HEK293 (cell line): ENCODE data around the gene STARD4.

Experiments used
- CTCF ChIA-PET: fragments of 350-600 bp; formaldehyde crosslinking; extraction: SDS; loops from one replicate; lab custom pipeline; 2021; ENCODE audit warnings: antibody characterized with exemption; lab: Yijun Ruan, JAX
- POLR2A ChIA-PET: fragments of 300-600 bp; formaldehyde crosslinking; extraction: SDS; loops from one replicate; lab custom pipeline; 2020; ENCODE audit warnings: antibody characterized with exemption, inconsistent platforms; lab: Yijun Ruan, JAX
- H3K27ac ChIP-seq: fragments of 200-500 bp; sonication (Bioruptor generic); 2 replicates; pipeline ENCODE4 v1.5.1; 2014; ENCODE audit warnings: low read depth, low read length, control low read depth, inconsistent platforms; ENCODE audit errors: extremely low read depth
- H3K36me3 ChIP-seq, 2 experiments: fragments of 200-500 bp in 1 of 2; sonication (Bioruptor generic) in 1 of 2; 1 replicate in 1 of 2; 2 replicates in 1 of 2; pipeline ENCODE4 v1.5.1; 2014 to 2017; ENCODE audit warnings: inconsistent platforms in 2 of 2, low read length in 2 of 2; ENCODE audit not compliant: control insufficient read depth in 2 of 2, insufficient read depth in 1 of 2
- H3K4me1 ChIP-seq: fragments of 200-500 bp; sonication (Bioruptor generic); 2 replicates; pipeline ENCODE4 v1.5.1; 2014; ENCODE audit warnings: mild to moderate bottlenecking, low read length, inconsistent platforms; ENCODE audit not compliant: control insufficient read depth, insufficient read depth
- H3K4me3 ChIP-seq: 2 replicates; pipeline ENCODE4 v1.5.1; 2011; ENCODE audit warnings: low read depth, mild to moderate bottlenecking, control low read depth, low read length, moderate library complexity
- H3K9me3 ChIP-seq: fragments of 200-500 bp; sonication (Bioruptor generic); 2 replicates; pipeline ENCODE4 v1.5.1; 2014; ENCODE audit warnings: low read depth, low read length, inconsistent platforms; ENCODE audit not compliant: control insufficient read depth, insufficient read depth
- BCL11B ChIP-seq: fragments of 450-650 bp; formaldehyde crosslinking; IDR thresholded peaks from 2 replicates; pipeline ENCODE4 v1.5.1; 2016; ENCODE audit warnings: low read depth, missing biosample characterization, missing genetic modification characterization
- EGR2 ChIP-seq: fragments of 450-650 bp; formaldehyde crosslinking; IDR thresholded peaks from 2 replicates; pipeline ENCODE4 v1.5.1; 2016; ENCODE audit warnings: low read depth, missing biosample characterization, missing genetic modification characterization
- GLI2 ChIP-seq: fragments of 450-650 bp; formaldehyde crosslinking; IDR thresholded peaks from 2 replicates; pipeline ENCODE4; 2017; ENCODE audit warnings: missing biosample characterization, missing genetic modification characterization, low read depth, borderline replicate concordance
- GLI4 ChIP-seq: fragments of 450-650 bp; formaldehyde crosslinking; IDR thresholded peaks from 2 replicates; pipeline ENCODE4 v1.5.1; 2016; ENCODE audit warnings: missing biosample characterization, missing genetic modification characterization
- HOXA7 ChIP-seq: sonication (generic); formaldehyde crosslinking; IDR thresholded peaks from 2 replicates; pipeline ENCODE4 v1.8.1; 2022; ENCODE audit warnings: missing genetic modification reagents, borderline replicate concordance
- IKZF3 ChIP-seq: fragments of 450-650 bp; IDR thresholded peaks from 2 replicates; pipeline ENCODE4 v1.5.0; 2018; ENCODE audit warnings: missing biosample characterization, mild to moderate bottlenecking, missing genetic modification characterization, moderate library complexity
- KLF1 ChIP-seq: fragments of 450-650 bp; formaldehyde crosslinking; IDR thresholded peaks from 2 replicates; pipeline ENCODE4 v1.5.1; 2016; ENCODE audit warnings: missing biosample characterization, missing genetic modification characterization
- MZF1 ChIP-seq: fragments of 450-650 bp; formaldehyde crosslinking; IDR thresholded peaks from 2 replicates; pipeline ENCODE4 v1.5.1; 2017; ENCODE audit warnings: missing biosample characterization, missing genetic modification characterization, borderline replicate concordance
- PRDM1 ChIP-seq: fragments of 450-650 bp; formaldehyde crosslinking; IDR thresholded peaks from 2 replicates; pipeline ENCODE4; 2016; ENCODE audit warnings: missing biosample characterization, missing genetic modification characterization
- REPIN1 ChIP-seq: fragments of 450-650 bp; formaldehyde crosslinking; IDR thresholded peaks from 2 replicates; pipeline ENCODE4 v1.5.1; 2017; ENCODE audit warnings: missing biosample characterization, missing genetic modification characterization, low read depth
- SCRT2 ChIP-seq: fragments of 450-650 bp; formaldehyde crosslinking; IDR thresholded peaks from 2 replicates; pipeline ENCODE4 v1.5.1; 2016; ENCODE audit warnings: missing biosample characterization, missing genetic modification characterization
- YY1 ChIP-seq: fragments of 450-650 bp; formaldehyde crosslinking; IDR thresholded peaks from 2 replicates; pipeline ENCODE4 v1.5.1; 2018; ENCODE audit warnings: missing biosample characterization, missing genetic modification characterization
- YY2 ChIP-seq: fragments of 450-650 bp; formaldehyde crosslinking; IDR thresholded peaks from 2 replicates; pipeline ENCODE4 v1.5.1; 2016; ENCODE audit warnings: missing biosample characterization, missing genetic modification characterization
- ZFP69B ChIP-seq: fragments of 450-650 bp; formaldehyde crosslinking; IDR thresholded peaks from 2 replicates; pipeline ENCODE4 v1.5.1; 2016; ENCODE audit warnings: missing biosample characterization, missing genetic modification characterization
- ZNF24 ChIP-seq: fragments of 450-650 bp; formaldehyde crosslinking; IDR thresholded peaks from 2 replicates; pipeline ENCODE4 v1.5.1; 2016; ENCODE audit warnings: missing biosample characterization, missing genetic modification characterization
- ZNF335 ChIP-seq: fragments of 450-650 bp; formaldehyde crosslinking; conservative IDR thresholded peaks from 2 replicates; pipeline ENCODE4 v1.5.1; 2016; ENCODE audit warnings: missing biosample characterization, missing genetic modification characterization
- ZNF391 ChIP-seq: fragments of 450-650 bp; formaldehyde crosslinking; IDR thresholded peaks from 2 replicates; pipeline ENCODE4 v1.5.1; 2016; ENCODE audit warnings: low read depth, missing biosample characterization, missing genetic modification characterization, borderline replicate concordance
- ZNF404 ChIP-seq: fragments of 450-650 bp; formaldehyde crosslinking; IDR thresholded peaks from 2 replicates; pipeline ENCODE4 v1.5.1; 2017; ENCODE audit warnings: missing biosample characterization, missing genetic modification characterization
- ZNF501 ChIP-seq: fragments of 450-650 bp; formaldehyde crosslinking; IDR thresholded peaks from 2 replicates; pipeline ENCODE4 v1.5.1; 2016; ENCODE audit warnings: missing biosample characterization, missing genetic modification characterization
- ZNF514 ChIP-seq: fragments of 450-650 bp; formaldehyde crosslinking; IDR thresholded peaks from 2 replicates; pipeline ENCODE4 v1.5.1; 2016; ENCODE audit warnings: missing biosample characterization, missing genetic modification characterization
- ZNF529 ChIP-seq: fragments of 450-650 bp; formaldehyde crosslinking; IDR thresholded peaks from 2 replicates; pipeline ENCODE4 v1.5.1; 2017; ENCODE audit warnings: missing genetic modification characterization, missing biosample characterization; ENCODE audit not compliant: insufficient replicate concordance
- ZNF548 ChIP-seq: fragments of 450-650 bp; formaldehyde crosslinking; IDR thresholded peaks from 2 replicates; pipeline ENCODE4 v1.5.1; 2016; ENCODE audit warnings: missing biosample characterization, missing genetic modification characterization
- ZNF600 ChIP-seq: fragments of 450-650 bp; formaldehyde crosslinking; IDR thresholded peaks from 2 replicates; pipeline ENCODE4 v1.5.1; 2016; ENCODE audit warnings: missing biosample characterization, missing genetic modification characterization
- ZNF664 ChIP-seq: fragments of 450-650 bp; formaldehyde crosslinking; IDR thresholded peaks from 2 replicates; pipeline ENCODE4 v1.5.1; 2016; ENCODE audit warnings: missing biosample characterization, missing genetic modification characterization
- ZNF768 ChIP-seq: fragments of 450-650 bp; formaldehyde crosslinking; IDR thresholded peaks from 2 replicates; pipeline ENCODE4 v1.5.1; 2018; ENCODE audit warnings: missing biosample characterization, mild to moderate bottlenecking, missing genetic modification characterization
- ZSCAN23 ChIP-seq: fragments of 450-650 bp; formaldehyde crosslinking; IDR thresholded peaks from 2 replicates; pipeline ENCODE4 v1.5.1; 2016; ENCODE audit warnings: missing biosample characterization, missing genetic modification characterization
- ZXDB ChIP-seq: fragments of 450-650 bp; formaldehyde crosslinking; IDR thresholded peaks from 2 replicates; pipeline ENCODE4 v1.5.1; 2016; ENCODE audit warnings: missing biosample characterization, missing genetic modification characterization
- TF ChIP-seq, protein P1 (sequence below): fragments of 450-650 bp; formaldehyde crosslinking; IDR thresholded peaks from 2 replicates; pipeline ENCODE4 v1.5.1; 2017; ENCODE audit warnings: missing biosample characterization, missing genetic modification characterization
- TF ChIP-seq, protein P2 (sequence below): fragments of 450-650 bp; formaldehyde crosslinking; IDR thresholded peaks from 2 replicates; pipeline ENCODE4 v1.5.1; 2016; ENCODE audit warnings: missing biosample characterization, missing genetic modification characterization
- TF ChIP-seq, protein P3 (sequence below): fragments of 450-650 bp; formaldehyde crosslinking; IDR thresholded peaks from 2 replicates; pipeline ENCODE4 v1.5.1; 2017; ENCODE audit warnings: missing biosample characterization, missing genetic modification characterization
- TF ChIP-seq, protein P4 (sequence below): fragments of 450-650 bp; formaldehyde crosslinking; IDR thresholded peaks from 2 replicates; pipeline ENCODE4 v1.5.1; 2017; ENCODE audit warnings: missing biosample characterization, mild to moderate bottlenecking, missing genetic modification characterization, moderate library complexity

STARD4 gene

DNA sequence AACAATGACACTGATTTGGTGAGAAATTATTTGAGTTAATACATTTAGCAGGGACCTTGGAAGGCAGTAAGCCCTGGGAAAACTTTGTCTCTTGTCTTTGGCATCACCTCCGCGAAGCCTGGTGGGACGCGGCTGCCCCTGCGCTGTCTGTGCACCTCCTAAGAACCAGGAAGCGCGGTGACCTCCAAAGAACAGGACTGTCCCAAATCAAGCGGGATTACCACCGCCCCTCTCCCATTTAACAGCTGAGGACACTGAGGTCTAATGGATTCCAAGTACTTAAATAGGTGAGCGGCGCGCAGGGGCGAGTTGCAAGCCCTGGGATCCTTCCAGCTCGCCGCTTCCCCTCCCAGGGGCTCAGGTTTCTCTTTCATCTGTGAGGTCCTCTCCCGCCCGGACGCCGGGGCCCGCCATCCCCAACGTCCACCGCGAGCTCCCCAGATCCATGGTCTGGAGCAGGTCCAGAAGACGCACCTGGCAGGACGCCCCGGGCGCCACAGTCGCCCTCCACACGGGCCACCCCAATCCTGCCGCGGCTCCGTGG lies 432 bp downstream of the STARD4 start:
- ChIA-PET CTCF (interaction anchor here (1.1 to 2.7 kb wide), 2 partner anchors 20 to 39 kb away, joined by 3 to 7 read pairs; no protein-coding TSS in a partner anchor), POLR2A (interaction anchor here (0.9 to 1.5 kb wide), 5 partner anchors 12 to 649 kb away, joined by 3 to 5 read pairs (median 3); partner anchors contain the start of gene CAMK4)
- peak overlapping the region; percentile 95 for H3K4me3 ChIP-seq

DNA sequence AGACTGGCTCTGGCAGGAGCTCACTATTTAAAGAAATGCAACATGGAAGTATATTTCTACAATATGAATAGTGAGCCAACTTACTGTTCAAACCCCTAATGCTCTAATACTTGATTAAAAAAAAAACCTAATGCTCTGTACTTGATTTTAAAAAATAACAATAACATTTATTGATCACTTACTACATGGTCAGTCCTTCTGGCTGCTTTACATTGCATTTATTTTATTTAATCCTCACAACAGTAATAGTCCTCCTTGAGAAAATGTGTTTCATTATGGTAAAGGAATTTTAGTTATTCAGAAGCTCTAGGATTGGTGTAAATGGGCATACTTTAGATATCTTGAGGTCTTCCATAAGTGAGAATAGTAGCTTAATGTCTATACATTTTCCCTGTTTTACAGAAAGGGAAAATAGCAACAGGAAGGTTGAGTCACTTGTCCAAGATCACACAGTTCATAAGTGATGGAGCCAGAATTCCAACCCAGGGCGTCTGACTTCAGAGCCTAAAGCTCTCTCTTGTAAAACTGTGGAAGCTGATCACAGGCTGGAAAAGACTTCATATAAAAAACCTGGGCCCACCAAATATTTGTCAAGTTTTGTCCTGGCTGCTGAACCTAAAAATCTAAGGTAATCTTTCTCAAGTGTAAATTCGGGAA lies 1.0 kb downstream of the STARD4 start:
- CTCF ChIA-PET: interaction anchor here (1.1 to 2.7 kb wide), 2 partner anchors 20 to 39 kb away, joined by 3 to 7 read pairs; no protein-coding TSS in a partner anchor
- peak overlapping the region; percentile 95 for H3K4me3 ChIP-seq
- peak; percentile 28; the same call in 1 of the 2 replicates for TF ChIP-seq PRDM1
- TF ChIP-seq, protein P1, sequence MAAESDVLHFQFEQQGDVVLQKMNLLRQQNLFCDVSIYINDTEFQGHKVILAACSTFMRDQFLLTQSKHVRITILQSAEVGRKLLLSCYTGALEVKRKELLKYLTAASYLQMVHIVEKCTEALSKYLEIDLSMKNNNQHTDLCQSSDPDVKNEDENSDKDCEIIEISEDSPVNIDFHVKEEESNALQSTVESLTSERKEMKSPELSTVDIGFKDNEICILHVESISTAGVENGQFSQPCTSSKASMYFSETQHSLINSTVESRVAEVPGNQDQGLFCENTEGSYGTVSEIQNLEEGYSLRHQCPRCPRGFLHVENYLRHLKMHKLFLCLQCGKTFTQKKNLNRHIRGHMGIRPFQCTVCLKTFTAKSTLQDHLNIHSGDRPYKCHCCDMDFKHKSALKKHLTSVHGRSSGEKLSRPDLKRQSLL (tag by site-specific recombination): peak; percentile 57; the same call in 1 of the 2 replicates
- no peak for TF ChIP-seq ZNF548 (tag by site-specific recombination)
- TF ChIP-seq ZNF664 (tag by site-specific recombination): peak; percentile 76
- POLR2A ChIA-PET: interaction anchor here (0.9 to 1.5 kb wide), 3 partner anchors 57 to 306 kb away, joined by 3 read pairs; partner anchors contain the start of gene CAMK4
- H3K9me3 ChIP-seq: no peaks in the 10 kb centered on the region
- H3K4me1 ChIP-seq: peaks cover 27% of the 10 kb centered on the region
- no peaks in the 10 kb centered on the region for H3K36me3 ChIP-seq
- peak overlapping the region; percentile 98 for H3K27ac ChIP-seq

More for the DNA sequence above, 432 bp downstream of the STARD4 start:
- H3K9me3 ChIP-seq: no peaks in the 10 kb centered on the region
- peak overlapping the region; percentile 98 for H3K27ac ChIP-seq
- H3K4me1 ChIP-seq: peaks cover 27% of the 10 kb centered on the region
- H3K36me3 ChIP-seq: no peaks in the 10 kb centered on the region
- TF ChIP-seq ZXDB (tag by site-specific recombination) (peak; percentile 25), MZF1 (tag by site-specific recombination) (peak; percentile 67; the same call in 1 of the 2 replicates), REPIN1 (0 out of 2 replicates have a peak, but pooled peaks have one; percentile 61), GLI4 (tag by site-specific recombination) (0 out of 2 replicates have a peak, but pooled peaks have one; percentile 42), ZNF501 (tag by site-specific recombination) (peak; percentile 90), ZNF514 (tag by site-specific recombination) (no peak), ZNF768 (tag by site-specific recombination) (peak; percentile 6; the same call in 1 of the 2 replicates), YY1 (tag by site-specific recombination) (peak; percentile 59; the same call in 1 of the 2 replicates), SCRT2 (tag by site-specific recombination) (no peak), HOXA7 (CRISPR knock-in tag) (no peak), IKZF3 (0 out of 2 replicates have a peak, but pooled peaks have one; percentile 5), ZNF404 (tag by site-specific recombination) (no peak), BCL11B (tag by site-specific recombination) (no peak), KLF1 (no peak), GLI2 (tag by site-specific recombination) (no peak), EGR2 (no peak), YY2 (tag by site-specific recombination) (0 out of 2 replicates have a peak, but pooled peaks have one; percentile 60), ZNF24 (tag by site-specific recombination) (0 out of 2 replicates have a peak, but pooled peaks have one; percentile 26), ZFP69B (tag by site-specific recombination) (peak; percentile 64; the same call in 1 of the 2 replicates), ZNF335 (tag by site-specific recombination) (peak; percentile 72), ZSCAN23 (tag by site-specific recombination) (no peak), ZNF529 (tag by site-specific recombination) (no peak), ZNF391 (tag by site-specific recombination) (0 out of 2 replicates have a peak, but pooled peaks have one; percentile 66), ZNF600 (tag by site-specific recombination) (peak; percentile 86)
- TF ChIP-seq, protein P2, sequence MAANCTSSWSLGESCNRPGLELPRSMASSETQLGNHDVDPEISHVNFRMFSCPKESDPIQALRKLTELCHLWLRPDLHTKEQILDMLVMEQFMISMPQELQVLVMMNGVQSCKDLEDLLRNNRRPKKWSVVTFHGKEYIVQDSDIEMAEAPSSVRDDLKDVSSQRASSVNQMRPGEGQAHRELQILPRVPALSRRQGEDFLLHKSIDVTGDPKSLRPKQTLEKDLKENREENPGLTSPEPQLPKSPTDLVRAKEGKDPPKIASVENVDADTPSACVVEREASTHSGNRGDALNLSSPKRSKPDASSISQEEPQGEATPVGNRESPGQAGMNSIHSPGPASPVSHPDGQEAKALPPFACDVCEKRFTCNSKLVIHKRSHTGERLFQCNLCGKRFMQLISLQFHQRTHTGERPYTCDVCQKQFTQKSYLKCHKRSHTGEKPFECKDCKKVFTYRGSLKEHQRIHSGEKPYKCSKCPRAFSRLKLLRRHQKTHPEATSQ (tag by site-specific recombination): 0 out of 2 replicates have a peak, but pooled peaks have one; percentile 18
- TF ChIP-seq, protein P3, sequence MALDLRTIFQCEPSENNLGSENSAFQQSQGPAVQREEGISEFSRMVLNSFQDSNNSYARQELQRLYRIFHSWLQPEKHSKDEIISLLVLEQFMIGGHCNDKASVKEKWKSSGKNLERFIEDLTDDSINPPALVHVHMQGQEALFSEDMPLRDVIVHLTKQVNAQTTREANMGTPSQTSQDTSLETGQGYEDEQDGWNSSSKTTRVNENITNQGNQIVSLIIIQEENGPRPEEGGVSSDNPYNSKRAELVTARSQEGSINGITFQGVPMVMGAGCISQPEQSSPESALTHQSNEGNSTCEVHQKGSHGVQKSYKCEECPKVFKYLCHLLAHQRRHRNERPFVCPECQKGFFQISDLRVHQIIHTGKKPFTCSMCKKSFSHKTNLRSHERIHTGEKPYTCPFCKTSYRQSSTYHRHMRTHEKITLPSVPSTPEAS: peak; percentile 9; the same call in 1 of the 2 replicates
- TF ChIP-seq, protein P4, sequence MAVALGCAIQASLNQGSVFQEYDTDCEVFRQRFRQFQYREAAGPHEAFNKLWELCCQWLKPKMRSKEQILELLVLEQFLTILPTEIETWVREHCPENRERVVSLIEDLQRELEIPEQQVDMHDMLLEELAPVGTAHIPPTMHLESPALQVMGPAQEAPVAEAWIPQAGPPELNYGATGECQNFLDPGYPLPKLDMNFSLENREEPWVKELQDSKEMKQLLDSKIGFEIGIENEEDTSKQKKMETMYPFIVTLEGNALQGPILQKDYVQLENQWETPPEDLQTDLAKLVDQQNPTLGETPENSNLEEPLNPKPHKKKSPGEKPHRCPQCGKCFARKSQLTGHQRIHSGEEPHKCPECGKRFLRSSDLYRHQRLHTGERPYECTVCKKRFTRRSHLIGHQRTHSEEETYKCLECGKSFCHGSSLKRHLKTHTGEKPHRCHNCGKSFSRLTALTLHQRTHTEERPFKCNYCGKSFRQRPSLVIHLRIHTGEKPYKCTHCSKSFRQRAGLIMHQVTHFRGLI (tag by site-specific recombination): no peak
